ENCODE results near the gene RAE1.

Gene RAE1

DNA sequence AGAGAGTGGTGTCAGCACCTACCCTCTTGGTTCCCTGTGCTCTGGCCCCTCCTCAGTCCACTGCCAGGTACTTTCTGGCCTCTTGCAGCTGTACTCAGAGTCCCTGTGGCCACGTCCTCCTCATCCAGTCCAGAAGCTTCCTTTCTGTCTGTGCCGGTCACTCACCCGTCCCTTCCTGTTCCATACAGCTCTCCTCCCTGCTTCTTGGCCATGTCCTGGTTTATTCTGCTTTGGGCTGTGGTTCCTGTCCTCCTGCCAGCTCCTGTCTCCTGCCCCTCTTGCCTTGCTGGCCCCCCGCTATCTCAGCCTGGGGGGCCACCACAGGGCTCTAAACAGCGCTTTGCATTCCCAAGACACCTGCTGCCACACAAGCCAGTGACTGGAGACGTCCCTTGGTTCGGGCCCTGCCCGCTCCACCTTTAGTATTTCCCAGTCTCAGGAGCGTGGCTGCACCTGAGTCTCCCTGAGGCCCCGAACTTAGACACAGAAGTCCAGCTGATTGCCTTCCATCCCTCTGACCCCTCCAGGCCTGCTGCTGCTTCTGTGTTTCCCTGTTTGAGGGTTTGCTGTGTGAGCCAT is 24.7 kb downstream of the RAE1 start:
- H3K27me3 ChIP-seq (replicated peaks) = no peaks in the 10 kb centered on the region
- peaks cover 40% of the 10 kb centered on the region for H3K36me3 ChIP-seq (replicated peaks)
- no peak overlapping the region for H3K4me3 ChIP-seq (ENCODE audit: low read depth, low read length)
- H3K27ac ChIP-seq = no peak overlapping the region
- TF ChIP-seq, protein P1, sequence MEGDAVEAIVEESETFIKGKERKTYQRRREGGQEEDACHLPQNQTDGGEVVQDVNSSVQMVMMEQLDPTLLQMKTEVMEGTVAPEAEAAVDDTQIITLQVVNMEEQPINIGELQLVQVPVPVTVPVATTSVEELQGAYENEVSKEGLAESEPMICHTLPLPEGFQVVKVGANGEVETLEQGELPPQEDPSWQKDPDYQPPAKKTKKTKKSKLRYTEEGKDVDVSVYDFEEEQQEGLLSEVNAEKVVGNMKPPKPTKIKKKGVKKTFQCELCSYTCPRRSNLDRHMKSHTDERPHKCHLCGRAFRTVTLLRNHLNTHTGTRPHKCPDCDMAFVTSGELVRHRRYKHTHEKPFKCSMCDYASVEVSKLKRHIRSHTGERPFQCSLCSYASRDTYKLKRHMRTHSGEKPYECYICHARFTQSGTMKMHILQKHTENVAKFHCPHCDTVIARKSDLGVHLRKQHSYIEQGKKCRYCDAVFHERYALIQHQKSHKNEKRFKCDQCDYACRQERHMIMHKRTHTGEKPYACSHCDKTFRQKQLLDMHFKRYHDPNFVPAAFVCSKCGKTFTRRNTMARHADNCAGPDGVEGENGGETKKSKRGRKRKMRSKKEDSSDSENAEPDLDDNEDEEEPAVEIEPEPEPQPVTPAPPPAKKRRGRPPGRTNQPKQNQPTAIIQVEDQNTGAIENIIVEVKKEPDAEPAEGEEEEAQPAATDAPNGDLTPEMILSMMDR (IDR thresholded peaks at IDR 0.05; ENCODE audit: low read depth, low read length, missing control alignments) = no peak
- in situ Hi-C loops (cut with HindIII; ENCODE audit: low pct_ligation_motif_present, low sequenced_read_pairs) = no loop called here
- DNase-seq = no peak

- in situ Hi-C loops (cut with HindIII; ENCODE audit: low pct_ligation_motif_present, low sequenced_read_pairs) = no loop called here
- DNase-seq = no peak
- TF ChIP-seq, protein P1 (IDR thresholded peaks at IDR 0.05; ENCODE audit: low read depth, low read length, missing control alignments) = no peak
- no peak overlapping the region for H3K27ac ChIP-seq
- H3K4me3 ChIP-seq (ENCODE audit: low read depth, low read length) = no peak overlapping the region
- peaks cover 25% of the 10 kb centered on the region for H3K36me3 ChIP-seq (replicated peaks)
- no peaks in the 10 kb centered on the region for H3K27me3 ChIP-seq (replicated peaks)
Measured at GRCh38 chr20:57377350-57377749, 26.3 kb downstream of the RAE1 start.

- Histone ChIP-seq H3K27me3 (replicated peaks) (no peaks in the 10 kb centered on the region), H3K27ac (no peak overlapping the region), H3K36me3 (replicated peaks) (peaks cover 20% of the 10 kb centered on the region), H3K4me3 (ENCODE audit: low read depth, low read length) (no peak overlapping the region)
- in situ Hi-C loops (cut with HindIII; ENCODE audit: low pct_ligation_motif_present, low sequenced_read_pairs) = no loop called here
- DNase-seq = no peak
- TF ChIP-seq, protein P1 (IDR thresholded peaks at IDR 0.05; ENCODE audit: low read depth, low read length, missing control alignments) = no peak
Measured at GRCh38 chr20:57378107-57378506, 27.1 kb downstream of the RAE1 start.

DNA sequence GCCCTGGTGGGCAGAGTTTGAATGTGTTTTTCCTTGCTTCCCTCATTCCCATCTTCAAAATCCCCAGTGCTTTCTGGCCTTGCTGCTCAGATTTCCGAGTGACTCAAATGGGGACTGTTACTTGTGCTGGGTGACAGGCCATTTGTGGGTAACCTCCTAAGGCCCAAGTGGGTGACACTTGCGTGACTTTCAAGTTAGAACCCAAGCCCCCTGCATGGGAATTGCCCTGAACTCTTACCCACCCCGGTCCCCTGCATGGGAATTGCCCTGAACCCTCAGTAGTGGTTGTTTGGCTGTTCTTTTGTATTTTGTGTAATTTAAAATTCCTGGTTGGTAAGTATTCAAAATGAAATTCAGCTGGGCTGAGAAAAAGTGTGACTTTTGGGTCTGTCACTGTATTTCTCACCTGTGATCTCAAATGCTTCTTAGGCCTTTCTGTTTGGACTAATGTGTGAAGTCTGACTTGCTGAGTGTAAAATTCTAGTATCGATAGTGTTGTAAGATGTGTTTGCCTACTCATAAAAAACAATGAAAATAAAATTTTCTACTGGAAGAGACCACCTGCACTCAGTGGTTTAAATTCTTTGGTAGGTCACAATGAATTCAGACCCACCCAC is 27.7 kb downstream of the RAE1 start:
- DNase-seq = no peak
- TF ChIP-seq, protein P1 (IDR thresholded peaks at IDR 0.05; ENCODE audit: low read depth, low read length, missing control alignments) = no peak
- in situ Hi-C loops (cut with HindIII; ENCODE audit: low pct_ligation_motif_present, low sequenced_read_pairs) = no loop called here
- Histone ChIP-seq H3K4me3 (ENCODE audit: low read depth, low read length) (no peak overlapping the region), H3K27ac (no peak overlapping the region), H3K27me3 (replicated peaks) (no peaks in the 10 kb centered on the region), H3K36me3 (replicated peaks) (peaks cover 17% of the 10 kb centered on the region)

GRCh38 chr20:57379263-57379647 is 28.2 kb downstream of the RAE1 start:
- Histone ChIP-seq H3K27ac (no peak overlapping the region), H3K27me3 (replicated peaks) (no peaks in the 10 kb centered on the region), H3K36me3 (replicated peaks) (peaks cover 14% of the 10 kb centered on the region), H3K4me3 (ENCODE audit: low read depth, low read length) (no peak overlapping the region)
- TF ChIP-seq, protein P1 (IDR thresholded peaks at IDR 0.05; ENCODE audit: low read depth, low read length, missing control alignments) = no peak
- no peak for DNase-seq
- in situ Hi-C loops (cut with HindIII; ENCODE audit: low pct_ligation_motif_present, low sequenced_read_pairs) = no loop called here
